Stimulated activated CD8-positive, alpha-beta memory T cell treated with anti-CD3 and anti-CD28 coated beads, Interleukin-4, amount 100 ng/mL, for 4 hours (primary cell): ENCODE results near the gene FCHO2.

Experiments used
- DNase-seq, 2 donors: peaks; one replicate each; pipeline ENCODE4 v3.0.0-alpha.2; 2020; ENCODE audit warnings: low read depth in 2 of 2, low spot score in 1 of 2

FCHO2 gene

GRCh38 chr5:73111536-73111935, 155.7 kb downstream of the FCHO2 start:
- no peak for DNase-seq

- DNase-seq, result no peak
These were observed 156.5 kb downstream of the FCHO2 start for GRCh38 chr5:73112359-73112758.

GRCh38 chr5:73114044-73114688, 158.3 kb downstream of the FCHO2 start:
- DNase-seq, result no peak

- no peak for DNase-seq
These were observed 159.7 kb downstream of the FCHO2 start for GRCh38 chr5:73115399-73116051.

- DNase-seq, result no peak
These were observed 160.7 kb downstream of the FCHO2 start for GRCh38 chr5:73116506-73116905.

GRCh38 chr5:73117088-73117740, 161.4 kb downstream of the FCHO2 start:
- no peak for DNase-seq

GRCh38 chr5:73118391-73118973, 162.6 kb downstream of the FCHO2 start:
- DNase-seq, result no peak

- no peak for DNase-seq
These were observed 163.8 kb downstream of the FCHO2 start for GRCh38 chr5:73119451-73120157.

GRCh38 chr5:73120222-73121118, 164.6 kb downstream of the FCHO2 start, which contains the start of gene TMEM171:
Gene TMEM171, plus strand, starts transcription at chr5:73120575. Its CDS starts 2,799 bp downstream, at chr5:73123374.
- DNase-seq, result no peak

GRCh38 chr5:73121119-73121463, 165.2 kb downstream of the FCHO2 start:
- DNase-seq, result no peak

GRCh38 chr5:73122875-73123810, 167.3 kb downstream of the FCHO2 start:
- no peak for DNase-seq

- no peak for DNase-seq
These were observed 169.4 kb downstream of the FCHO2 start for GRCh38 chr5:73125289-73125688.

GRCh38 chr5:73126381-73126780, 170.5 kb downstream of the FCHO2 start:
- DNase-seq, result no peak

- no peak for DNase-seq
These were observed 171.1 kb downstream of the FCHO2 start for GRCh38 chr5:73126957-73127356.

- DNase-seq, result no peak
These were observed 173.3 kb downstream of the FCHO2 start for GRCh38 chr5:73129143-73129542.

- no peak for DNase-seq
These were observed 175.0 kb downstream of the FCHO2 start for GRCh38 chr5:73130811-73131210.

- no peak for DNase-seq
These were observed 176.0 kb downstream of the FCHO2 start for GRCh38 chr5:73131711-73132425.

GRCh38 chr5:73132759-73133158, 176.9 kb downstream of the FCHO2 start:
- no peak for DNase-seq

GRCh38 chr5:73135021-73135420, 179.2 kb downstream of the FCHO2 start:
- DNase-seq, result no peak
